HEK293T (cell line): ENCODE measurements around the gene PIK3R3.

Experiments
- CTCF ChIA-PET: fragments of 350-600 bp; formaldehyde crosslinking; extraction: SDS; loops from one replicate; lab custom pipeline; 2021; ENCODE audit warnings: antibody characterized with exemption, inconsistent platforms; lab: Yijun Ruan, JAX
- POLR2A ChIA-PET: fragments of 350-600 bp; formaldehyde crosslinking; extraction: SDS; loops from one replicate; lab custom pipeline; 2020; ENCODE audit warnings: antibody characterized with exemption, inconsistent platforms; lab: Yijun Ruan, JAX
- DNase-seq: peaks from one replicate; pipeline ENCODE4 v3.0.0; 2012; ENCODE audit warnings: mixed read lengths; ENCODE audit errors: extremely low spot score
- ARNT ChIP-seq: fragments of 450-650 bp; IDR thresholded peaks from 2 replicates; pipeline ENCODE4 v1.6.1; 2017; ENCODE audit warnings: mild to moderate bottlenecking
- BHLHE40 ChIP-seq: fragments of 450-650 bp; IDR thresholded peaks from 2 replicates; pipeline ENCODE4 v1.6.1; 2016; ENCODE audit warnings: mild to moderate bottlenecking, moderate library complexity, borderline replicate concordance
- CTBP1 ChIP-seq: fragments of 450-650 bp; IDR thresholded peaks from 2 replicates; pipeline ENCODE4 v1.6.1; 2016; ENCODE audit warnings: borderline replicate concordance
- ELF4 ChIP-seq: fragments of 450-650 bp; IDR thresholded peaks from 2 replicates; pipeline ENCODE4 v1.6.1; 2017; ENCODE audit warnings: antibody characterized with exemption
- FOXA1 ChIP-seq: fragments of 450-650 bp; IDR thresholded peaks from 2 replicates; pipeline ENCODE4 v1.6.1; 2016; ENCODE audit warnings: mild to moderate bottlenecking
- FOXK2 ChIP-seq: fragments of 450-650 bp; IDR thresholded peaks from 2 replicates; pipeline ENCODE4 v1.6.1; 2016; ENCODE audit warnings: mild to moderate bottlenecking
- FOXM1 ChIP-seq: fragments of 450-650 bp; IDR thresholded peaks from 2 replicates; pipeline ENCODE4 v1.6.1; 2017; ENCODE audit warnings: mild to moderate bottlenecking, borderline replicate concordance
- HDGF ChIP-seq: fragments of 450-650 bp; IDR thresholded peaks from 2 replicates; pipeline ENCODE4 v1.6.1; 2017; ENCODE audit warnings: antibody characterized with exemption, borderline replicate concordance
- L3MBTL2 ChIP-seq: fragments of 450-650 bp; conservative IDR thresholded peaks from 2 replicates; pipeline ENCODE4 v1.6.1; 2016; ENCODE audit warnings: mild to moderate bottlenecking
- LEF1 ChIP-seq: fragments of 450-650 bp; IDR thresholded peaks from 2 replicates; pipeline ENCODE4 v1.6.1; 2017; ENCODE audit warnings: mild to moderate bottlenecking, borderline replicate concordance
- NFRKB ChIP-seq: fragments of 450-650 bp; IDR thresholded peaks from 2 replicates; pipeline ENCODE4 v1.6.1; 2016; ENCODE audit warnings: mild to moderate bottlenecking, moderate library complexity
- PKNOX1 ChIP-seq: fragments of 450-650 bp; IDR thresholded peaks from 2 replicates; pipeline ENCODE4 v1.6.1; 2016
- SP1 ChIP-seq: fragments of 450-650 bp; IDR thresholded peaks from 2 replicates; pipeline ENCODE4 v1.6.1; 2017
- SUZ12 ChIP-seq: fragments of 450-650 bp; IDR thresholded peaks from 2 replicates; pipeline ENCODE4 v1.6.1; 2016; ENCODE audit warnings: mild to moderate bottlenecking
- TARDBP ChIP-seq: fragments of 450-650 bp; IDR thresholded peaks from 2 replicates; pipeline ENCODE4 v1.6.1; 2016
- ZNF384 ChIP-seq: fragments of 450-650 bp; IDR thresholded peaks from 2 replicates; pipeline ENCODE4 v1.6.1; 2016

PIK3R3 gene

GRCh38 chr1:46150085-46150484, 17.7 kb upstream of the PIK3R3 start:
- DNase-seq, result no peak
- CTCF ChIA-PET, result no interaction called here
- TF ChIP-seq ARNT, result no peak
- TF ChIP-seq SP1, result no peak
- TF ChIP-seq LEF1, result no peak
- no peak for TF ChIP-seq ZNF384
- no peak for TF ChIP-seq TARDBP
- no peak for TF ChIP-seq BHLHE40
- no peak for TF ChIP-seq FOXK2
- TF ChIP-seq CTBP1, result no peak
- POLR2A ChIA-PET, result interaction anchor here (1.3 kb wide), 1 partner anchor 18 kb away, joined by 5 read pairs; the partner anchor contains the start of gene PIK3R3

- TF ChIP-seq FOXA1 (no peak), TARDBP (no peak), ELF4 (no peak), LEF1 (no peak), BHLHE40 (no peak), SP1 (no peak), CTBP1 (no peak), PKNOX1 (no peak), SUZ12 (no peak), NFRKB (no peak), FOXK2 (no peak), FOXM1 (no peak)
- CTCF ChIA-PET, result no interaction called here
- POLR2A ChIA-PET, result interaction anchor here (1.1 kb wide), 1 partner anchor 17 kb away, joined by 3 read pairs; no protein-coding TSS in a partner anchor
- DNase-seq, result peak; percentile 42
These were observed 15.9 kb upstream of the PIK3R3 start for GRCh38 chr1:46148318-46148717.

GRCh38 chr1:46137916-46138315, 5.5 kb upstream of the PIK3R3 start:
- no peak for TF ChIP-seq HDGF
- no peak for DNase-seq
- ChIA-PET CTCF (no interaction called here), POLR2A (interaction anchor here (0.7 to 1.1 kb wide), 2 partner anchors 14 to 20 kb away, joined by 3 read pairs; no protein-coding TSS in a partner anchor)

- ChIA-PET POLR2A (no interaction called here), CTCF (no interaction called here)
- DNase-seq, result no peak
- no peak for TF ChIP-seq TARDBP
- no peak for TF ChIP-seq SP1
- TF ChIP-seq ZNF384, result no peak
- no peak for TF ChIP-seq FOXM1
- TF ChIP-seq FOXK2, result no peak
- TF ChIP-seq ARNT, result no peak
- no peak for TF ChIP-seq SUZ12
- TF ChIP-seq NFRKB, result no peak
- no peak for TF ChIP-seq FOXA1
- TF ChIP-seq HDGF, result no peak
- TF ChIP-seq BHLHE40, result no peak
- no peak for TF ChIP-seq L3MBTL2
- no peak for TF ChIP-seq PKNOX1
- no peak for TF ChIP-seq CTBP1
- no peak for TF ChIP-seq LEF1
- no peak for TF ChIP-seq ELF4
These were observed 4.3 kb upstream of the PIK3R3 start for GRCh38 chr1:46136711-46137110.

GRCh38 chr1:46134660-46135331, 2.4 kb upstream of the PIK3R3 start:
- DNase-seq, result no peak
- TF ChIP-seq ARNT, result no peak
- TF ChIP-seq NFRKB, result no peak
- no peak for TF ChIP-seq ELF4
- TF ChIP-seq ZNF384, result no peak
- CTCF ChIA-PET, result interaction anchor here (0.6 to 1.2 kb wide), 3 partner anchors 15 to 47 kb away, joined by 3 to 6 read pairs (median 3); no protein-coding TSS in a partner anchor
- POLR2A ChIA-PET, result interaction anchor here (0.7 to 1.6 kb wide), 5 partner anchors 20 to 112 kb away, joined by 3 to 4 read pairs (median 3); no protein-coding TSS in a partner anchor

- no peak for TF ChIP-seq BHLHE40
- TF ChIP-seq ARNT, result no peak
- TF ChIP-seq L3MBTL2, result no peak
- no peak for TF ChIP-seq HDGF
- TF ChIP-seq LEF1, result no peak
- TF ChIP-seq SUZ12, result no peak
- no peak for TF ChIP-seq FOXM1
- no peak for TF ChIP-seq SP1
- TF ChIP-seq TARDBP, result no peak
- TF ChIP-seq ZNF384, result no peak
- TF ChIP-seq CTBP1, result no peak
- TF ChIP-seq FOXA1, result no peak
- no peak for TF ChIP-seq NFRKB
- no peak for TF ChIP-seq ELF4
- TF ChIP-seq PKNOX1, result no peak
- no peak for TF ChIP-seq FOXK2
- ChIA-PET CTCF (interaction anchor here (0.6 kb wide), 1 partner anchor 14 kb away, joined by 6 read pairs; no protein-coding TSS in a partner anchor), POLR2A (interaction anchor here (1.0 to 1.6 kb wide), 4 partner anchors 21 to 113 kb away, joined by 3 to 4 read pairs (median 3); no protein-coding TSS in a partner anchor)
- DNase-seq, result no peak
These were observed 1.4 kb upstream of the PIK3R3 start for GRCh38 chr1:46133781-46134350.
